GM23248 (cell line): ENCODE measurements around the gene HDAC6.

Experiments used
- EZH2 ChIP-seq: fragments of 200-600 bp; sonication (generic); IDR thresholded peaks from 2 replicates; pipeline ENCODE4 v1.6.1; 2018; ENCODE audit warnings: antibody characterized with exemption, mild to moderate bottlenecking; ENCODE audit not compliant: insufficient read depth, poor library complexity, severe bottlenecking
- EZH2phosphoT487 ChIP-seq: fragments of 200-600 bp; sonication (generic); IDR thresholded peaks from 2 replicates; pipeline ENCODE4 v1.6.1; 2018; ENCODE audit warnings: antibody characterized with exemption, moderate library complexity, mild to moderate bottlenecking, low read depth; ENCODE audit not compliant: insufficient read depth

DNA sequence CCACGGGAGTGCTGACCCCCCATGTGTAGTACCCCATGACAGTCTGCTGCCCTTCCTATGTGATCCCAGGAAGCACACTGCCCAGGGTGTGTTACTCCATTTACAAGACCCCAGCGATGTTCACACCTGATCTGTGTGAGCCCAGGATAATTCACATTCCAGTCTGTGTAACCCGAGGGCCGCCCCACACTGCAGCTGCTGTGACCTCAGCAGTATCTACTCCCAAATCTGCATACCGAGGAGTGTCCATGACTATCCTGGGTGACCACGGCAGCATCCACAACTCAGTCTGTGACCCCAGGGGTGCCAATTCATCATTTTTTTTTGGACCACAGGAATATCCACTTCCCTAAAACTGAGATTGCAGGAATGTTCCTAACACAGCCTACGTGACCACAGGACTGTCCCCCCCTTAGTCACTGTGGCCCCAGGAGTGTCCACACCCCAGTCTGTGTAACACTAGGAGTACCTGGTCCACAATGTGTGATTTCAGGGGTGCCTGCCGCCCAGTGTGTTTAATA, 48.1 kb upstream of the HDAC6 start:
- no peak for TF ChIP-seq EZH2
- TF ChIP-seq EZH2phosphoT487: no peak
